Lower leg skin (tissue), 3 donors: Measurements from ENCODE around the gene UROC1.

Experiments
- POLR2A ChIP-seq, 2 donors: fragments of 450-650 bp; IDR thresholded peaks; one replicate each; pipeline ENCODE4 v1.6.1; 2016 to 2017; ENCODE audit warnings: antibody characterized with exemption in 2 of 2, mild to moderate bottlenecking in 1 of 2, moderate library complexity in 1 of 2
- TF ChIP-seq, protein P1 (sequence below), 3 donors: fragments of 450-650 bp; IDR thresholded peaks; one replicate each; pipeline ENCODE4 v1.5.1; 2016; ENCODE audit warnings: antibody characterized with exemption in 3 of 3, mild to moderate bottlenecking in 3 of 3, moderate library complexity in 2 of 3

DNA sequence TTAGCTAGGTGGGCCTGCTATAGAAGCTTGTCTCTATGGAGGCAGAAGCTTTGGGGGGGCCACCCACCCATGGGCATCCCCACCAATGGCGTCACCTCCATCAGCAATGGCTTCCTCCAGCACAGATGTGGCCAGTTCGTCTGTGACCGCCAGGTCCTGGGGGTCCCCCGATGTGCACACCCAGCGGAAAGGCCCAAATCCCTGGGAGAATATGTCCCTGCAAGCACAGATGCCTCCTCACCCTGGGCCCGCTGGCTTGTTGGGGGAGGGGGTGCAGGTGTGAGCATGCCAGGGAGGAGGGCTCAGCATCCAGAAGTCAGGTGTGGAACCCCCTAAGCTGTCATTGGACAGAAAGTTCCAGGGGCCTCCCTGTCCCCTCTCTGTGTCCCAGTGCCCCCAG is 19.6 kb downstream of the UROC1 start:
- TF ChIP-seq, protein P1, sequence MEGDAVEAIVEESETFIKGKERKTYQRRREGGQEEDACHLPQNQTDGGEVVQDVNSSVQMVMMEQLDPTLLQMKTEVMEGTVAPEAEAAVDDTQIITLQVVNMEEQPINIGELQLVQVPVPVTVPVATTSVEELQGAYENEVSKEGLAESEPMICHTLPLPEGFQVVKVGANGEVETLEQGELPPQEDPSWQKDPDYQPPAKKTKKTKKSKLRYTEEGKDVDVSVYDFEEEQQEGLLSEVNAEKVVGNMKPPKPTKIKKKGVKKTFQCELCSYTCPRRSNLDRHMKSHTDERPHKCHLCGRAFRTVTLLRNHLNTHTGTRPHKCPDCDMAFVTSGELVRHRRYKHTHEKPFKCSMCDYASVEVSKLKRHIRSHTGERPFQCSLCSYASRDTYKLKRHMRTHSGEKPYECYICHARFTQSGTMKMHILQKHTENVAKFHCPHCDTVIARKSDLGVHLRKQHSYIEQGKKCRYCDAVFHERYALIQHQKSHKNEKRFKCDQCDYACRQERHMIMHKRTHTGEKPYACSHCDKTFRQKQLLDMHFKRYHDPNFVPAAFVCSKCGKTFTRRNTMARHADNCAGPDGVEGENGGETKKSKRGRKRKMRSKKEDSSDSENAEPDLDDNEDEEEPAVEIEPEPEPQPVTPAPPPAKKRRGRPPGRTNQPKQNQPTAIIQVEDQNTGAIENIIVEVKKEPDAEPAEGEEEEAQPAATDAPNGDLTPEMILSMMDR (IDR thresholded peaks at IDR 0.05), result no peak
- no peak for TF ChIP-seq POLR2A (IDR thresholded peaks at IDR 0.05)
